HEK293 (cell line): ENCODE results near the gene MFGE8.

Experiments
- HOXA7 ChIP-seq: sonication (generic); formaldehyde crosslinking; IDR thresholded peaks from 2 replicates; pipeline ENCODE4 v1.8.1; 2022; ENCODE audit warnings: missing genetic modification reagents, borderline replicate concordance
- KLF1 ChIP-seq: fragments of 450-650 bp; formaldehyde crosslinking; IDR thresholded peaks from 2 replicates; pipeline ENCODE4 v1.5.1; 2016; ENCODE audit warnings: missing biosample characterization, missing genetic modification characterization
- SETDB1 ChIP-seq: IDR thresholded peaks from one replicate; pipeline ENCODE4 v1.6.1; 2017; ENCODE audit warnings: mild to moderate bottlenecking, low read length, moderate library complexity, mixed read lengths; ENCODE audit not compliant: insufficient read length
- SP7 ChIP-seq: fragments of 450-650 bp; formaldehyde crosslinking; IDR thresholded peaks from 2 replicates; pipeline ENCODE4 v1.5.1; 2016; ENCODE audit warnings: missing biosample characterization, missing genetic modification characterization
- TCF7L2 ChIP-seq: IDR thresholded peaks from 2 replicates; pipeline ENCODE4 v1.6.1; 2011; ENCODE audit warnings: low read depth, mild to moderate bottlenecking, inconsistent platforms, low read length, moderate library complexity, borderline replicate concordance
- ZEB2 ChIP-seq: fragments of 450-650 bp; formaldehyde crosslinking; IDR thresholded peaks from 2 replicates; pipeline ENCODE4 v1.5.1; 2016; ENCODE audit warnings: missing biosample characterization, missing genetic modification characterization
- ZNF324 ChIP-seq: fragments of 450-650 bp; formaldehyde crosslinking; IDR thresholded peaks from 2 replicates; pipeline ENCODE4 v1.5.1; 2016; ENCODE audit warnings: missing biosample characterization, missing genetic modification characterization
- TF ChIP-seq, protein P1 (sequence below): sonication (generic); formaldehyde crosslinking; IDR thresholded peaks from 2 replicates; pipeline ENCODE4 v1.8.1; 2022; ENCODE audit warnings: mild to moderate bottlenecking, moderate library complexity, missing genetic modification reagents
- TF ChIP-seq, protein P2 (sequence below): fragments of 450-650 bp; formaldehyde crosslinking; IDR thresholded peaks from 2 replicates; pipeline ENCODE4 v1.5.1; 2016; ENCODE audit warnings: missing biosample characterization, missing genetic modification characterization
- TF ChIP-seq, protein P3 (sequence below): fragments of 450-650 bp; formaldehyde crosslinking; IDR thresholded peaks from 2 replicates; pipeline ENCODE4; 2016; ENCODE audit warnings: missing biosample characterization, missing genetic modification characterization

DNA sequence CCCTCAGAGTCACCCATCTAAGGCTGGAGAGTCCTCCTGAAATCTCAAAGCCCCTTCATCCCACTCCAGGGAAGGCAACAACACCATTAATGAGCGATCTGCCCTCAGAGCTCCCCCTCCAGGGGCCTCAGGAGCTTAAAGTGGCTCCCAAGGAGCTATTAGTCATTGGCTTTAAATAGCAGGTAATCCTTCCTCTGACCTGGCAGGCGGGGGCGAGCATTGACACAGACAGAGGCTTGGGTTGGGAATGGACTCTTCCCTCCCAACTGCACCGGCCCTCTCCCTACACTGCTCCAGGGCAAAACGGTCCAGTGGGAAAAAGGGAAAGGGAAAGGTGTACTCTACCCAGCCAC lies 1.4 kb downstream of the MFGE8 start:
- TF ChIP-seq ZEB2 (tag by site-specific recombination) (no peak), HOXA7 (CRISPR knock-in tag) (no peak), KLF1 (tag by site-specific recombination) (no peak), SETDB1 (no peak), ZNF324 (tag by site-specific recombination) (no peak), SP7 (tag by site-specific recombination) (peak; percentile 40), TCF7L2 (no peak)
- TF ChIP-seq, protein P1, sequence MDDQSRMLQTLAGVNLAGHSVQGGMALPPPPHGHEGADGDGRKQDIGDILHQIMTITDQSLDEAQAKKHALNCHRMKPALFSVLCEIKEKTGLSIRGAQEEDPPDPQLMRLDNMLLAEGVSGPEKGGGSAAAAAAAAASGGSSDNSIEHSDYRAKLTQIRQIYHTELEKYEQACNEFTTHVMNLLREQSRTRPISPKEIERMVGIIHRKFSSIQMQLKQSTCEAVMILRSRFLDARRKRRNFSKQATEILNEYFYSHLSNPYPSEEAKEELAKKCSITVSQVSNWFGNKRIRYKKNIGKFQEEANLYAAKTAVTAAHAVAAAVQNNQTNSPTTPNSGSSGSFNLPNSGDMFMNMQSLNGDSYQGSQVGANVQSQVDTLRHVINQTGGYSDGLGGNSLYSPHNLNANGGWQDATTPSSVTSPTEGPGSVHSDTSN (CRISPR knock-in tag) = no peak
- TF ChIP-seq, protein P2, sequence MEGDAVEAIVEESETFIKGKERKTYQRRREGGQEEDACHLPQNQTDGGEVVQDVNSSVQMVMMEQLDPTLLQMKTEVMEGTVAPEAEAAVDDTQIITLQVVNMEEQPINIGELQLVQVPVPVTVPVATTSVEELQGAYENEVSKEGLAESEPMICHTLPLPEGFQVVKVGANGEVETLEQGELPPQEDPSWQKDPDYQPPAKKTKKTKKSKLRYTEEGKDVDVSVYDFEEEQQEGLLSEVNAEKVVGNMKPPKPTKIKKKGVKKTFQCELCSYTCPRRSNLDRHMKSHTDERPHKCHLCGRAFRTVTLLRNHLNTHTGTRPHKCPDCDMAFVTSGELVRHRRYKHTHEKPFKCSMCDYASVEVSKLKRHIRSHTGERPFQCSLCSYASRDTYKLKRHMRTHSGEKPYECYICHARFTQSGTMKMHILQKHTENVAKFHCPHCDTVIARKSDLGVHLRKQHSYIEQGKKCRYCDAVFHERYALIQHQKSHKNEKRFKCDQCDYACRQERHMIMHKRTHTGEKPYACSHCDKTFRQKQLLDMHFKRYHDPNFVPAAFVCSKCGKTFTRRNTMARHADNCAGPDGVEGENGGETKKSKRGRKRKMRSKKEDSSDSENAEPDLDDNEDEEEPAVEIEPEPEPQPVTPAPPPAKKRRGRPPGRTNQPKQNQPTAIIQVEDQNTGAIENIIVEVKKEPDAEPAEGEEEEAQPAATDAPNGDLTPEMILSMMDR (tag by site-specific recombination) = no peak
- TF ChIP-seq, protein P3, sequence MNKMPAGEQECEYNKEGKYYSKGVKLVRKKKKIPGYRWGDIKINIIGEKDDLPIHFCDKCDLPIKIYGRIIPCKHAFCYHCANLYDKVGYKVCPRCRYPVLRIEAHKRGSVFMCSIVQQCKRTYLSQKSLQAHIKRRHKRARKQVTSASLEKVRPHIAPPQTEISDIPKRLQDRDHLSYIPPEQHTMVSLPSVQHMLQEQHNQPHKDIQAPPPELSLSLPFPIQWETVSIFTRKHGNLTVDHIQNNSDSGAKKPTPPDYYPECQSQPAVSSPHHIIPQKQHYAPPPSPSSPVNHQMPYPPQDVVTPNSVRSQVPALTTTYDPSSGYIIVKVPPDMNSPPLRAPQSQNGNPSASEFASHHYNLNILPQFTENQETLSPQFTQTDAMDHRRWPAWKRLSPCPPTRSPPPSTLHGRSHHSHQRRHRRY = no peak
